Endothelial cell of umbilical vein (primary cell): ENCODE measurements around the gene ARHGEF39. TPM values are rescaled to one million over a fixed set of nuclear protein-coding genes. Genes with fewer than 3 reads are reported as not detected.

Experiments used
- BruUV-seq: library from RNA; stranded (reverse); fragments of 400-500 nt; replicated peaks from 2 replicates; lab custom pipeline; 2021; lab: Mats Ljungman, UMichigan
- CTCF ChIA-PET: fragments of 300-600, 350-600 bp; sonication (Branson Sonifier 250); formaldehyde crosslinking; loops from one replicate; lab custom pipeline; 2021; ENCODE audit warnings: antibody characterized with exemption, inconsistent platforms; lab: Charles Lee
- POLR2A ChIA-PET: fragments of 300-600, 350-600 bp; sonication (Branson Sonifier 250); formaldehyde crosslinking; loops from one replicate; lab custom pipeline; 2021; ENCODE audit warnings: antibody characterized with exemption, inconsistent platforms; lab: Charles Lee
- DNase-seq: peaks from one replicate; pipeline ENCODE4 v3.0.0-alpha.2; 2011; ENCODE audit warnings: low read depth, low spot score
- FAIRE-seq: peaks from 2 replicates; lab custom pipeline; 2011; peaks lifted over from hg19 to GRCh38; lab: Jason Lieb, UNC
- H2AFZ ChIP-seq: 2 replicates; pipeline ENCODE4 v1.6.0; 2012; ENCODE audit warnings: low read depth, low read length, control low read depth, inconsistent platforms
- H3K27ac ChIP-seq: 2 replicates; pipeline ENCODE4 v1.5.1; 2011; ENCODE audit warnings: low read depth, mild to moderate bottlenecking, control low read depth, low read length, moderate library complexity; ENCODE audit not compliant: insufficient read depth
- H3K27me3 ChIP-seq, 2 experiments: 2 replicates each; pipeline versions ENCODE4 v1.6.0 to v1.6.1; 2011; ENCODE audit warnings: low read length in 2 of 2, mixed read lengths in 1 of 2; ENCODE audit not compliant: control insufficient read depth in 2 of 2, insufficient read depth in 2 of 2
- H3K36me3 ChIP-seq, 2 experiments: 2 replicates in 1 of 2; 3 replicates in 1 of 2; pipeline ENCODE4 v1.5.1; 2011; ENCODE audit warnings: low read length in 2 of 2, mild to moderate bottlenecking in 1 of 2, moderate library complexity in 1 of 2; ENCODE audit not compliant: control insufficient read depth in 2 of 2, insufficient read depth in 2 of 2; ENCODE audit errors: extremely low read depth in 1 of 2
- H3K4me1 ChIP-seq: 3 replicates; pipeline ENCODE4 v1.5.1; 2011; ENCODE audit warnings: mild to moderate bottlenecking, low read length; ENCODE audit not compliant: control insufficient read depth, insufficient read depth; ENCODE audit errors: extremely low read depth
- H3K4me2 ChIP-seq: 2 replicates; pipeline ENCODE4 v1.6.1; 2011; ENCODE audit warnings: low read length, control low read depth, mixed read lengths; ENCODE audit not compliant: insufficient read depth
- H3K4me3 ChIP-seq, 3 experiments: fragments of 200-600 bp in 1 of 3; sonication (generic), shearing (Covaris generic) in 1 of 3; replicated peaks in 1 of 3; 2 replicates each; pipeline ENCODE4 v1.5.1; 2011 to 2016; ENCODE audit warnings: control low read depth in 3 of 3, low read length in 3 of 3, mild to moderate bottlenecking in 2 of 3, inconsistent platforms in 1 of 3, low read depth in 1 of 3, moderate library complexity in 1 of 3; ENCODE audit not compliant: insufficient read depth in 1 of 3
- H3K79me2 ChIP-seq: 2 replicates; pipeline ENCODE4 v1.6.0; 2012; ENCODE audit warnings: low read length, inconsistent platforms; ENCODE audit not compliant: control insufficient read depth, insufficient read depth
- H3K9ac ChIP-seq: replicated peaks from 2 replicates; pipeline ENCODE3; 2011; ENCODE audit warnings: low read length, control low read depth; ENCODE audit not compliant: insufficient read depth; ENCODE audit errors: extremely low read depth
- H3K9me1 ChIP-seq: replicated peaks from 3 replicates; pipeline ENCODE4 v1.6.0; 2011; ENCODE audit warnings: mild to moderate bottlenecking, low read length; ENCODE audit not compliant: control insufficient read depth, insufficient read depth; ENCODE audit errors: extremely low read depth
- H3K9me3 ChIP-seq: replicated peaks from 2 replicates; pipeline ENCODE4 v1.5.1; 2012; ENCODE audit warnings: low read length, inconsistent platforms; ENCODE audit not compliant: control insufficient read depth, insufficient read depth
- H4K20me1 ChIP-seq: replicated peaks from 2 replicates; pipeline ENCODE3; 2011; ENCODE audit warnings: mild to moderate bottlenecking, low read length; ENCODE audit not compliant: control insufficient read depth, insufficient read depth; ENCODE audit errors: extremely low read depth
- CTCF ChIP-seq, 2 donors: IDR thresholded peaks; 1 replicate in 1 of 2; 2 replicates in 1 of 2; pipeline ENCODE4 v1.5.1; 2011; ENCODE audit warnings: low read length in 2 of 2, mild to moderate bottlenecking in 2 of 2, moderate library complexity in 2 of 2, control low read depth in 1 of 2, inconsistent platforms in 1 of 2, low read depth in 1 of 2; ENCODE audit not compliant: insufficient read depth in 1 of 2; ENCODE audit errors: extremely low read depth in 1 of 2
- EZH2 ChIP-seq: IDR thresholded peaks from 2 replicates; pipeline ENCODE4 v1.6.1; 2012; ENCODE audit warnings: borderline replicate concordance, low read depth, mild to moderate bottlenecking, moderate library complexity, low read length, inconsistent platforms; ENCODE audit not compliant: severe bottlenecking
- FOS ChIP-seq: IDR thresholded peaks from 2 replicates; pipeline ENCODE4 v1.6.1; 2011; ENCODE audit warnings: mild to moderate bottlenecking, low read length, moderate library complexity, borderline replicate concordance; ENCODE audit not compliant: insufficient read depth
- GATA2 ChIP-seq: IDR thresholded peaks from 2 replicates; pipeline ENCODE4 v1.7.0; 2011; ENCODE audit warnings: low read depth, mild to moderate bottlenecking, moderate library complexity, mixed read lengths, low read length; ENCODE audit not compliant: insufficient read length, insufficient read depth
- JUN ChIP-seq: IDR thresholded peaks from 2 replicates; pipeline ENCODE4 v1.6.1; 2011; ENCODE audit warnings: borderline replicate concordance, low read depth; ENCODE audit not compliant: insufficient read length, insufficient read depth
- MAX ChIP-seq: IDR thresholded peaks from 2 replicates; pipeline ENCODE4 v1.6.1; 2011; ENCODE audit not compliant: insufficient read depth, insufficient read length
- MYC ChIP-seq: IDR thresholded peaks from one replicate; pipeline ENCODE4 v1.6.1; 2011; ENCODE audit warnings: mild to moderate bottlenecking, low read depth, low read length
- POLR2AphosphoS5 ChIP-seq: IDR thresholded peaks from 2 replicates; pipeline ENCODE4 v1.6.1; 2012; ENCODE audit warnings: low read depth, mild to moderate bottlenecking, control low read depth, low read length, moderate library complexity; ENCODE audit not compliant: insufficient read depth
- dilution Hi-C: fragments of 300-500 bp; cut with MboI; formaldehyde crosslinking; loops from one replicate; pipeline ENCODE4 v1.15.0; 2019; ENCODE audit warnings: low sequenced_read_pairs; ENCODE audit not compliant: extremely low pct_ligation_motif_present
- intact Hi-C: fragments of 100-400 bp; cut with micrococcal nuclease; formaldehyde crosslinking; loops from one replicate; pipeline ENCODE4 v1.10.0; 2022
- polyA plus RNA-seq, 4 experiments: library from polyadenylated mRNA; depleted of rRNA in 3 of 4; stranded (reverse) in 3 of 4; unstranded in 1 of 4; fragments of >200 nt; gene quantifications; 2 replicates each; pipeline versions ENCODE4 v1.2.1 to v1.2.3, GENCODE V29; 2011 to 2012; ENCODE audit warnings: missing spikeins in 1 of 4
- total RNA-seq: library from RNA; stranded (reverse); gene quantifications from 2 replicates; pipeline ENCODE4 v1.2.3, GENCODE V29; 2021

ARHGEF39 gene
- total and polyA plus RNA-seq, 2 donors (not counting 3 experiments of a cell fraction or from before 2014, with no cell fraction given): 4.7 to 6.5 TPM

- BruUV-seq: no TSS peak
- DNase-seq: peak; percentile 42
- H3K4me2 ChIP-seq: peak overlapping the region; percentile 61
- intact Hi-C loops: no loop called here
- H3K79me2 ChIP-seq: no peaks in the 10 kb centered on the region
- TF ChIP-seq GATA2 (no peak), CTCF (IDR thresholded peaks at IDR 0.05; ENCODE audit: extremely low read depth in 1 of 2, insufficient read depth in 1 of 2, low read depth in 1 of 2, low read length in 2 of 2) (no peak), POLR2AphosphoS5 (no peak), MAX (peak; percentile 48), JUN (no peak), MYC (no peak), EZH2 (no peak), FOS (no peak)
- no peak overlapping the region for H3K27ac ChIP-seq
- peak overlapping the region; percentile 34 to 43 (median 40) for H3K4me3 ChIP-seq
- H4K20me1 ChIP-seq: no peaks in the 10 kb centered on the region
- ChIA-PET CTCF (interaction anchor here (0.9 to 2.3 kb wide), 9 partner anchors 9 to 72 kb away, joined by 3 to 15 read pairs (median 4); partner anchors contain the start of genes ARHGEF39, CCDC107, RMRP and TPM2), POLR2A (interaction anchor here (0.6 kb wide), 1 partner anchor 15 kb away, joined by 5 read pairs; no protein-coding TSS in a partner anchor)
- peaks cover 5% of the 10 kb centered on the region for H3K4me1 ChIP-seq
- H3K9me3 ChIP-seq: no peaks in the 10 kb centered on the region
- H2AFZ ChIP-seq: peak overlapping the region; percentile 96
- H3K36me3 ChIP-seq: no peaks in the 10 kb centered on the region
- H3K9me1 ChIP-seq: no peaks in the 10 kb centered on the region
- peak overlapping the region; percentile 46 for H3K9ac ChIP-seq
- FAIRE-seq: no peak
- dilution Hi-C loops: no loop called here
- peaks cover 3 to 11% of the 10 kb centered on the region in 2 experiments for H3K27me3 ChIP-seq
Measured at GRCh38 chr9:35675732-35676392, 10.9 kb upstream of the ARHGEF39 start.
